HG03432 (cell line): ENCODE measurements around the gene MVP.
"Not testable (repeated sequence)": the region's sequence is repeated elsewhere in the genome, so short reads cannot be mapped to it uniquely, and the experiment has no call there.

Experiments used
- ATAC-seq: cut with Tn5 transposase; IDR thresholded peaks from one replicate; pipeline ENCODE4 v1.9.1; 2021; ENCODE audit warnings: mild to moderate bottlenecking, moderate library complexity; ENCODE audit not compliant: unreplicated experiment

The MVP gene

DNA sequence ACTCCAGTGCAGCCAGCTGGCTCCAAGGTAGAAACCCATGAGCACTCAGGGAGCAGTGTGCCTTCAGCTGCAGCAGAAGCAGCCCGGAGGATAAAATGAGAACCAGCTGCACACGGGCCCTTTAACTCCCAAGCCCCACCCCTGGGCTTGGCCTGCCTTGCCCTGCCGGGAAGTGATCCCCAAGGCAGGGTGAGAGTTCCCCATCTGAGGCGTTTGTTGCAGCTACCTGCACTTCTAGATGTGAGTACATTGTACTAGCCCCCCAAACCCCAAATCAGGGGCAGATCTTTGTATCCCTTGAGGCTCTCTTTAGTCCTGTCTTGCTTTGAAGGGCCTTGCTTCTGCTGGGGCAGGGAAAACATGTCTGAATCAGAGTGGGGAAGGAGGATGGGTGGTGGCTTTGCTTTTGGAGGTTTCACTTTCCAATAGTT, at the start of gene MVP:
TSS of gene MVP (plus strand) at position 192 of the 431 bp plus-strand sequence. CDS start 10,088 bp downstream, outside the sequence.
- no peak for ATAC-seq

DNA sequence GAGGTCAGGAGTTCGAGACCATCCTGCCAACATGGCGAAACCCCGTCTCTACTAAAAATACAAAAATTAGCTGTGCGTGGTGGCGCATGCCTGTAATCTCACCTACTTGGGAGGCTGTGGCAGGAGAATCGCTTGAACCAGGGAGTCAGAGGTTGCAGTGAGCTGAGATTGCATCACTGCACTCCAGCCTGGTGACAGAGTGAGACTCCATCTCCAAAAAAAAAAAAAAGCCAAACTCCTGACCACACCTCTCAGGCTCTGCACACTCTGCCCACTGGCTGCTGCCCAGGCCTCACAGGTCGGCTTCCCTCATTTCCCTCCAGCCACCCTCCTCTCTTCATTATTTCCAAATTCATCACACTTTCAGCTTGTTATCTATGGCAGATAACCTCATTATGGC, 47.9 kb upstream of the MVP start:
- not testable (repeated sequence) for ATAC-seq

DNA sequence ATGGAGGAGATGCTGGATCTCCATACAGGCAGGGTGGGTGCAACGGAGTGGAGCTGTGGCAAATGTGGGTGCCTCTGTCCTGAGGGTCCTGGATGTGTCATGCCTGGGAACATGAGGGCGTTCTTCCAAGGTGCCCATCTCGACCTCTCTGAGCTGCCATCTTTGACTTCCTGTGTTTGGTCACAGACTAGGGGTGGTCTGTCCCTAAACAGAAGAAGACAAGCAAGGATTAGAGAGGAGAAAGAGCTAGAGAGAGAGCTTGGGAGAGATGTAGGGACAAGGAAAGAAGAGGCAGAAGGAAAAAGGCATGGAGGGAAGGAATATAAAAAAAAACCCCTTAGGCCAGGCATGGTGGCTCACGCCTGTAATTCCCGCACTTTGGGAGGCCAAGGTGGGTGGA, 45.5 kb upstream of the MVP start:
- no peak for ATAC-seq

DNA sequence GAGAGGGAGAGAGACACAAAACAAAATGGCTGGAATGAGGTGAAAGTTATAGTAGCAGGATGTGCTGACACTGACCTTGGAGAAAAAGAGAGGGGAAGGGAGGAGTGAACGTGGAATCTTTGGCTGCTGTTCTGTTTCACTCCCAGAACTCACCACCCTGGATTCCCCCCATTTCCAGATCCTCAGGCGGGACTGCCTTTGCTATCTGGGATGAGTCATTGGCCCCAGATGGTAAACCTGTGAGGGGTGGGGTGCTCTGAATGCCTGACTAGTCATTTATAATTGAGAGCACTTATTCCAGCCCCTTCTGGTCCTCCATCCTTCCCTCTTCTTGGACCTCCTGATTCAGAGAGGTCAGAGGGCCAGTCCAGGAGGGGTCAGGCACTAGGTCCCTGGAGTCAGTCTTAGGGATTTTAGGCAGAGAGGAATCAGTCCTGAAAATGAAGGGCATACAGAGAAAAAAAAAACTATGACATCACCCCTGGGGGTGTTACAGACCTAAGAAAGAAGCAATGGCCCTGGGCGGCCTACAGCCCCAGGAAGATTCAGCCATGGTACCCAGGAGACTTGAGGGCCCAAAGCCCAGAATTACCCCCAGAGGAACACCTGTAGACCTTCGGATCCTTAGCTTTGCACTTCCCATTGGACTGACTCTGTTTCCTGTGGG, 44.4 kb upstream of the MVP start:
- ATAC-seq, result no peak

DNA sequence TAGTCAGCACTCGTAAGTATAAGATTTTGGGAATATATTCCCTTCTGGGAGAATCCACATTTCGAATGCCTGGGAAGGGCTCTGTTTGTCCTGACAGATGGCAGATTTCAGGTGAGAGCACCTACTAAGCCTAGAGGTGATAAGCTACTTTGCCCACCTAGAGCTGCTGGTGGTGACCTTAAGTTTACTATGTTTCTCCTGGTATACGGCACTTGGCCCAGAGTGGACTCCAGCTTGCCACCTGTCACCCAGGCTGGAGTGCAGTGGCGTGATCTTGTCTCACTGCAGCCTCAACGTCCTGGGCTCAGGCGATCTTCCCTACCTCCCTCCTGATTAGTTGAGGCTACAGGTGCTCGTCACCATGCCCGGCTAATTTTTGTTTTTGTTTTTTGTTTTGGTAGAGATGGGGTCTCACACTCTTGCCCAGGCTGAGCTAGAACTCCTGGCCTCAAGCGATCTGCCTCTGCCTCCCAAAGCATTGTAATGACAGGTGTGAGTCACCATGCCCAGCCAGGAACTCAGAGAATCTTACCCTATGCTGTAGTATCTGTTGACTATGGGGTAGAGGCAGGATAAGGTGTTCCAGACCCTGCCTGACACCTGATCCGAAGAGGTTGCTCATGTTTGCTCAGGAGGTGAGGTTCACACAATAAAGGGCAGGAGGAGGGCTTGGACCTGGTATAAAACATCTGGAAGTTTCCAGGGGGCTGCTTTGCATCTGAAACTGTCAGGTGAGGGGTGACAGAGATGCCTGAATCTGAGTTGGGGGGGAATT, 42.5 kb upstream of the MVP start, which contains the start of gene ZG16:
TSS of gene ZG16 (plus strand) at position 681 of the 775 bp plus-strand sequence. CDS start 1,011 bp downstream, outside the sequence.
- ATAC-seq, result no peak

DNA sequence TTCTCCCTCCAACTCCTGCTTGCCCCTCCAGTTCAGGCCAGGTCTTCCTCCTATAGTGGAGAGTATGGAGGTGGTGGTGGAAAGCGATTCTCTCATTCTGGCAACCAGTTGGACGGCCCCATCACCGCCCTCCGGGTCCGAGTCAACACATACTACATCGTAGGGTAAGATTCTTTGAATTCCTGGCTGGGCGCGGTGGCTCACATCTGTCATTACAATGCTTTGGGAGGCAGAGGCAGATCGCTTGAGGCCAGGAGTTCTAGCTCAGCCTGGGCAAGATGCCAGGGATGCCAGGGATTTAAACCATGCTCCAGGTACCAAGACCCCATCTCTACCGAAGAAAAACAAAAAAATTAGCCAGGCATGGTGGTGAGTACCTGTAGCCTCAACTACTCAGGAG, 40.8 kb upstream of the MVP start:
- no peak for ATAC-seq

DNA sequence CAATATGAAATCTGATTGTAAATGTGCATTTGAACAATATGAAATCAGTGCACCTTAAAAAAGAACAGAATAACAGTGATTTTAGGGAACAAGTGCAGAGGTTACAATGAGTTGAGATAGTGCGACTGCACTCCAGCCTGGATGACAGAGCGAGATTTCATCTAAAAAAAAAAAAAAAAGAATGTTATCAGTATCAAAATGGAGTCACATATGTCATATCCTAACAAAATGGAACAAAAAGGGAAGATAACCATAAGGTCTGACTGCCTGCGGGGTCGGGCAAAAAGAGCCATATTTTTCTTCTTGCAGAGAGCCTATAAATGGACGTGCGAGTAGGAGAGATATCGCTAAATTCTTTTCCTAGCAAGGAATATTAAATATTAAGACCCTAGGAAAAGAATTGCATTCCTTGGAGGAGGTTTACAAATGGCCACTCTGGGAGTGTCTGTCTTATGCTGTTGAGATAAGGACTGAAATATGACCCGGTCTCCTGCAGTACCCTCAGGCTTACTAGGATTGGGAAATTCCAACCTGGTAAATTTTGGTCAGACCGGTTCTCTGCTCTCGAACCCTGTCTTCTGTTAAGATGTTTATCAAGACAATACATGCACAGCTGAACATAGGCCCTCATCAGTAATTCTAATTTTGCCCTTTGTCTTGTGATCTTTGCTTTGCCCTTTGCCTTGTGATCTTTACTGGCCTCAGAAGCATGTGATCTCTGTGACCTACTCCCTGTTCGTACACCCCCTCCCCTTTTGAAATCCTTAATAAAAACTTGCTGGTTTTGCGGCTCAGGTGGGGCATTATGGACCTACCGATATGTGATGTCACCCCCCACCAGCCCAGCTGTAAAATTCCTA, 36.9 kb upstream of the MVP start:
- not testable (repeated sequence) for ATAC-seq

DNA sequence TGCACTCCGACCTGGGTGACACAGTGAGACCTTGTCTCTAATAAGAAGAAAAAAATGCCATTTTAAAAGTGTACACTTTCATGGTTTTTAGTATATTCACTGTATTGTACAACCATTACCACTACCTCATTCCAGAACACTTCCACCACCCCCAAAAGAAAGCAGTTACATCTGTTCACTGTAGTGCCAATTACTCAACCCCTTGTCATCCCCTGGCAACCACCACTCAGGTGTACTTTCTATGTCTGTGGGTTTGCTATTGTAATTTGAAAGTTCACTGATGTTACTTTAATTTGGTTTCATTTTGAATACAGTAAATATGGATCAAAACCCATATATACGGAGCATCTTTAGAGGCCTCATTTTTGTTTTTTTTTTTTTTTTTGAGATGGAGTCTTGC, 36.1 kb upstream of the MVP start:
- ATAC-seq, result no peak

DNA sequence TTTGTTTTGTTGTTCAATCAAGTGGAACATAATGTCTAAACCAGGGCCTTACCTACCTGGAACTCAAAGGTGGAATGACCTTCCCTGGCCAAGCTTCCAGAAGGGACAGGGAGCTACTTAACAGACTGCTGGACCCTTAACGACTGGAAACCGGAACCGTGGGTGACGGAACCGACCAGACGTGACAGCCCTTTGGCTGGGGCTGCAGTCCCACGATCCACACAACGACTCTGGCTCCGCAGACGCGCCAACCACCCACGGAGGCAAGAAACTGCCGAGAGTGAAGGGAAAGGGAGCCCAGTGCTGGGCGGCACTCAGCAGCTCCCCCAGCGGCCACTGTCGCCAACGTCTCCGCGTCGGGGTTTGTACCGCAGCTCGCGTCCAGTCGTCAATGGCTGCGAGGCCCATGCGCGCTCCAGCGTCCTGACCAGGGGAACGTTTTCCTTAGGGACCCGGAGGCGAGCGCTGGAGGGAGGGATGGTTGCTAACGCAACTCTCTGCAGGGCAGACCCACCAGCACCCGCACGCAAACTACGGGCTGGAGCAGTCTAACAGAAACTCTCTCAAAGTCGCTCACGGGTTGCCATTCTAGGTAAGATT, 35.3 kb upstream of the MVP start:
- ATAC-seq, result no peak

DNA sequence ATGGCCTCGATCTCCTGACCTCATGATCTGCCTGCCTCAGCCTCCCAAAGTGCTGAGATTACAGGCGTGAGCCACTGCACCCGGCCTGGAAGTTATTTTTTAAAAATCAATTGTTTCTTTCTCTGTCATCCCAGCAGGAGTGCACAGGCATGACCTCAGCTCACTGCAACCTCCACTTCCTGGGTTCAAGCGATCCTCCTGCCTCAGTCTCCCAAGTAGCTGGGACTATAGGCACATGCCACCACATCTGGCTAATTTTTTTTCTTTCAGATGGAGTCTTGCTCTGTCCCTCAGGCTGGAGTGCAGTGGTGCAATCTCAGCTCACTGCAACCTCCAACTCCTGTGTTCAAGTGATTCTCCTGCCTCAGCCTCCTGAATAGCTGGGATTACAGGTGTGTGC, 33.1 kb upstream of the MVP start:
- ATAC-seq, result not testable (repeated sequence)

DNA sequence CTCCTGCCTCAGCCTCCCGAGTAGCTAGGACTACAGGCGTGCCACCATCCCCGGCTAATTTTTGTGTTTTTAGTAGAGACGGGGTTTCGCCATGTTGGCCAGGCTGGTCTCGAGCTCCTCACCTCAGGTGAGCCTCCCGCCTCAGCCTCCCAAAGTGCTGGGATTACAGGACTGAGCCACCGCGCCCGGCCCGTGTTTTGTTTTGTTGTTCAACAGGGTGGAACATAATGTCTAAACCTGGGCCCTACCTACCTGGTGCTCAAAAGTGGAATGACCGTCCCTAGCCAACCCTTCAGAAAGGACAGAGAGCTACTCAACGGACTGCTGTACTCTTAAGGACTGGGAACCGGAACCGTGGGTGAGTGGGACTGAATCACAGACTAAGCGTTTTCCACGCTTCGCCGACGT, 30.5 kb upstream of the MVP start:
- no peak for ATAC-seq

DNA sequence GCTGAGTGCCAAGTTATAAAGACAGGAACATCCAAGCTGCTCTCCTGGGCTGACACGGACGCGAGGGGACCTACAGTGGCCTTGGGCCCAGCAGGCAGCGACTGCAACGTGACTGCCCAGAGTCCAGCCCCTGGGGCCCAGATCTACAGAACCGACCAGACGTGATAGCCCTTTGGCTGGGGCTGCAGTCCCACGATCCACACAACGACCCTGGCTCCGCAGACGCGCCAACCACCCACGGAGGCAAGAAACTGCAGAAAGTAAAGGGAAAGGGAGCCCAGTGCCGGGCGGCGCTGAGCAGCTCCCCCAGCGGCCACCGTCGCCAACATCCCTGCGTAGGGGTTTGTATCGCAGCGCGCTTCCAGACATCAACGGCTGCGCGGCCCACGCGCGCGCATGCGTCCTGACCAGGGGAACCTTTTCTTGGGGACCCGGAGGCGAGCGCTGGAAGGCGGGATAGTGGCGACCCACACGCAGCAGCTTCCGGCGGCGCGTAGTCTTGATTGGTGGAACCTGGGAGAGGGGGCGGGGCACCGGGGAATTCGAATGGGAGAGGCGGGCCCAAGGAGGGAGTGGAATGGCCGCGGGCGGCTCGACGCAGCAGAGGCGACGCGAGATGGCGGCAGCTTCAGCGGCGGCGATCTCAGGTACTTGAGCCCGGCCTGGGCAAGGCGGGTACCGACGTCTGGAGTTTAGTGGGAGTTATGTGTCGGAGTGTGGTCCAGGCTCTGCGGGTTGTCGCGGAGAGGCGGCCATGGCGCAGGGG, 29.9 kb upstream of the MVP start, which contains the start of gene KIF22:
TSS of gene KIF22 (plus strand) at position 569 of the 766 bp plus-strand sequence. CDS start at position 578, 9 bp downstream.
- peak; percentile 92 for ATAC-seq

DNA sequence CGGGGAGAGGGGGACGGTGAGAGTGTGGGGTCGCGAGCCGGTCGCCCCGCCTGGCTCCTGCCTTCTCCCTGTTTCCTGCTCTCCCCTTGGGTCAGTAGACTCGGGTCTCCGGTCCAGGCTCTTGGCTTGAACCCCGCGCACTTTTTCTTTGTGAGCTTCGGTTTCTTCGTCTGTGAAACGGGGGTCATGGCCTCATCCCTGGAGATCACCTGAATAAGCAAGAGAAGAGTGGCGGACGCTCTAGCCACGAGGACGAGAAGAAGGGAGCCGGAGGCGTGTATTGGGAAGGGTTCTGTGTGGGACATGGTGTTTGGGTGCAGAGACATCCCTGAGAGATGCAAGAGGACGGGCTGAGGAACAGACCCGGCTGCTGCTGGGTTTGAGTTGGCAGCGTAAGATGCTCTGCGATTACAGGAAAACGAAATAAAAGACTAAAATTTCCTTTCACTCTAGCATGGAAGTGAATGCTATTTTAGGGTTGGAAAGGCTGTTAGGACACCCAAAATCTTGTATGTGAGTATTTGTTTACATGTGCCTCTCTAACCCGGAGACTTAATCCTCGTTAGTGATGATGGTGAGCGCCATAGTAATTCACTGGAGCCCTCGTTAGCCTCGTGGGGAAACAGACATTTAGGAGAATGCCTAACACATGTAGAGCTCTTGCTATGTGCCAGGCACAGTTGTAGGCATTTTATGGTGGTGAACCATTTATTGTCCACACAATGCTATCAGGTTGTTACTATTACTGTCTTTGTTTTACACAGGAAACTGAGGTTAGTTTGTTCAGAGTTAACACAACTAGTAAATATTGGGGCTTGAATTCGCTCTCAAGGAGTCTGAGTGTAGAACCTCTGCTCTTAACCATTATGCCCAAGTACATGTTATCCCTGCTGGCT, 29.1 kb upstream of the MVP start:
- ATAC-seq, result peak; percentile 7

DNA sequence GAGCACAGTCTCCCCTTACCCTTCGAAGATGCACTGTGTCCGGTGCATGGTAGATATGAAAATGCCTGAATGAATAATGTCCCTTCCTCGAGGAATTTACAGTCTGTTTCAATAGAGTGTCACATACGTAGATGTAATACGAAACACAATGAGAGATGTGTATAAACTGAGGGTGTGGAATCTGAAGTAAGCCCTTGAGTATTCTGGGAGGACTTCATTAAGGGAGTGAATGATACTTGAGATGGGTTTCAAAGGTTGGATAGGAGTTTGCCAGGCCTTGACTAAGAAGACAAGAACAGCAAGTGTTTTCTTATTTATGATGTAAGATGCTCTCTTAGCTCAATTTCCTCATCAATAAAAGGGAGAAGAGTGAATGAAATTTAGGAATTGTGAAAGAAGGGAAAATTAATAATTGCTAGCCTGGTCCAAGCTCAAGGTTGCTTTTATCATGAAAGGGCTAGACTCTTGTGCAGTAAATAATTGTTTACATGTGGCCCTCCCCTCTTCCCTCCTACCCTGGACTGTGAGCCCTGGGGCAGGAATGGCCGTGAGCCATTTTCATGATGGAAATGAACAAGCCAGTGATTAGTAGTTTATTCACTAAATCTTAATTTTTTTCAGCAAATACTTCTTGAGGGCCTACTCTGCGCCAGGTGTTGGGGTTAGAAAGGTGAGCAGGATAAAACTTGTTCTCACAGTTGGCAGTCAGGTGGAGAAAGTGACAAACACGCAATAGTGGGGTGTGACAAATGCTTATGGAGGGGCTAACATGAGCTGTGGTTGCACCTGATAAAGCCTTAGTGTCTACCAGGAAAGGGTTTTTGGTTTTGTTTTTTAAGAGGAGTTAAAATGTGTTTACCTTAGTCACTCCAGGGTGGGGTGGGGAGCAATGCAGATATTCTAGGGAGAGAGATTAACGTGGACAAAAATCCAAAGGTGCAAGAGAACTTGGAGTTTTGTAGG, 28.1 kb upstream of the MVP start:
- no peak for ATAC-seq

DNA sequence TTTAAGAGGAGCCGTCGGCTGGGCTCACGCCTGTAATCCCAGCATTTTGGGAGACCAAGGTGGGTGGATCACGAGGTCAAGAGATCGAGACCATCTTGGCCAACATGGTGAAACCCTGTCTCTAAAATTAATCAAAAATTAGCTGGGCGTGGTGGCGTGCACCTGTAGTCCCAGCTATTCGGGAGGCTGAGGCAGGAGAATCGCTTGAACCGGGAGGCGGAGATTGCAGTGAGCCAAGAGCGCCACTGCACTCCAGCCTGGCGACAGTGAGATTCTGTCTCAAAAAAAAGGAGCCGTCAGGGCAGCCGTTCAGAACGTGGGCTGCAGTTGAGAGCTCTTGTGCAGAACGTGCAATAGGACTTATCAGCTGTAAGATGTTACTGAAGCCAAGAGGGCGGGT, 27.1 kb upstream of the MVP start:
- not testable (repeated sequence) for ATAC-seq

DNA sequence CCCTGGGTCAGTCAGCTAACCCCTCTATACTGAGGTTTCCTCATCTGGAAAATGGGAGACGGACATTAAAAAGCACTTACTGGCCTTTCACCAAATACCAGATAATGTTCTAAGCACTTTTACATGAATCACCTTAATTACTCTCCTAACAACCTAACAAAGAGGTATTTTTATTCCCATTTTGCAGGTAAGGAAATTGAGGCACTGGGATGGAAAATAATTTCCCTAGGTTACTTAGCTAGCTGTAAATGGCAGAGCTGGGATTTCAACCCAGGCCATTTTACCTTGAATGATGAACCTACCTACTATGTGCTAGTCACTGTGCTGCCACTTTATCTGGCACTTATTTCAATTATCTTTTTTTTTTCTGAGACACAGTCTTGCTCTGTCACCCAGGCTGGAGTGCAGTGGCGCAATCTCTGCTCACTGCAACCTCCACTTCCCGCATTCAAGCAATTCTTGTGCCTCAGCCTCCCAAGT, 26.0 kb upstream of the MVP start:
- no peak for ATAC-seq

DNA sequence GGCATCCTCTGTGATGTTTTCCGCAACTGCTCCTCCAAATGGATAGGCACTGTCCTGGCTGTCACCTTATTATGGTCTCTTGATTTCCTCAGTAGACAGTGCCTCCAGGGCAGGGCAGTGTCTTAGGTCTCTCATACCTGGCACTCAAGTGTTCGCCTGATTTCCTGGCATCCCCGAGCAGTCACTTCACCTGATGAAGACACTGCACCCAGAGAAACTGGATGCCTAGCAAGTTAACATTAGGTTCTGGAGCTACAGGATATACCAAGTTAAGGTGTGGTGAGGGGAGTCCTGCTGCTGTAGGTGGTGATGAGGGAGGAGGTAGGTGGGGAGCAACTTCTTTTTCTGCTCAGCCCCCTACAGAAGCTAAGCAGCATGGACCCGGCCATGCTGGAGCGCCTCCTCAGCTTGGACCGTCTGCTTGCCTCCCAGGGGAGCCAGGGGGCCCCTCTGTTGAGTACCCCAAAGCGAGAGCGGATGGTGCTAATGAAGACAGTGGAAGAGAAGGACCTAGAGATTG, 17.8 kb upstream of the MVP start:
- no peak for ATAC-seq
